ENCODE results near the gene GFER. TPM values are rescaled to one million over a fixed set of nuclear protein-coding genes. Genes with fewer than 3 reads are reported as not detected.

Gene GFER
- polyA plus RNA-seq, 1 of the 3 experiments (the other 2 are of a cell fraction): 20.4 TPM

- TF ChIP-seq USF1 (IDR thresholded peaks at IDR 0.05; ENCODE audit: borderline replicate concordance, low read depth): no peak
- no peak for TF ChIP-seq FOXJ3 (CRISPR knock-in tag; IDR thresholded peaks at IDR 0.05)
- TF ChIP-seq REST (IDR thresholded peaks at IDR 0.05; ENCODE audit: low read depth, low read length): no peak
- no peak for TF ChIP-seq JUND (IDR thresholded peaks at IDR 0.05)
- TF ChIP-seq MXI1 (IDR thresholded peaks at IDR 0.05; ENCODE audit: low read depth, low read length): no peak
- no peak for TF ChIP-seq ELF1 (IDR thresholded peaks at IDR 0.05)
Observed at GRCh38 chr16:1944612-1945199, 39.3 kb upstream of the GFER start (continued).

GRCh38 chr16:1945559-1946391 is 38.2 kb upstream of the GFER start:
- Histone ChIP-seq H3K27me3 (ENCODE audit: insufficient read depth) (no peaks in the 10 kb centered on the region), H3K27ac (ENCODE audit: low read depth in 2 of 2, low read length in 1 of 2) (no peak overlapping the region), H3K4me2 (no peak overlapping the region), H3K9me2 (no peaks in the 10 kb centered on the region), H3K9ac (no peak overlapping the region), H3F3A (replicated peaks; ENCODE audit: insufficient read depth) (no peaks in the 10 kb centered on the region), H3K9me3 (no peaks in the 10 kb centered on the region), H3K4me1 (ENCODE audit: control insufficient read depth in 1 of 2, insufficient read depth in 2 of 2, low read depth in 1 of 2, low read length in 1 of 2) (peaks cover 0 to 10% of the 10 kb centered on the region in 2 experiments; a peak in 2 of 4 replicates), H3K4me3 (ENCODE audit: low read depth in 2 of 2, low read length in 1 of 2) (no peak overlapping the region), H3K36me3 (replicated peaks in 1 of 2; ENCODE audit: control insufficient read depth in 1 of 2, insufficient read depth in 2 of 2, low read length in 1 of 2) (peaks cover 0 to 2% of the 10 kb centered on the region in 2 experiments), H3K79me2 (ENCODE audit: insufficient read depth) (no peaks in the 10 kb centered on the region), H2AFZ (ENCODE audit: low read depth) (no peak overlapping the region), H4K20me1 (ENCODE audit: insufficient read depth) (no peaks in the 10 kb centered on the region)
- ChIA-PET CTCF (interaction anchor here (0.9 to 3.4 kb wide), 4 partner anchors 13 to 195 kb away, joined by 3 to 16 read pairs (median 4); no protein-coding TSS in a partner anchor), POLR2A (no interaction called here)
- 87% methylated on average over 12 of the region's 19 CpGs for WGBS (ENCODE audit: low lambda C conversion rate)
- TF ChIP-seq GATA2 (CRISPR knock-in tag; IDR thresholded peaks at IDR 0.05) (no peak), TAF1 (IDR thresholded peaks at IDR 0.05; ENCODE audit: borderline replicate concordance, low read depth, low read length) (no peak), PBX3 (IDR thresholded peaks at IDR 0.05) (no peak), USF1 (IDR thresholded peaks at IDR 0.05; ENCODE audit: borderline replicate concordance, low read depth) (no peak), SMC3 (IDR thresholded peaks at IDR 0.05; ENCODE audit: low read depth, low read length) (no peak), TEAD4 (IDR thresholded peaks at IDR 0.05; ENCODE audit: borderline replicate concordance, insufficient read depth) (no peak), MEF2A (IDR thresholded peaks at IDR 0.05; ENCODE audit: borderline replicate concordance, low read depth) (no peak), TCF12 (IDR thresholded peaks at IDR 0.05) (no peak)
- DNase-seq: no peak
